Kidney (tissue), 14 donors: ENCODE data around the gene VTI1A. TPM values are rescaled to one million over a fixed set of nuclear protein-coding genes. Genes with fewer than 3 reads are reported as not detected.

Experiments used
- DNase-seq, 5 donors: peaks; one replicate each; pipeline ENCODE4 v3.0.0-alpha.2; 2013 to 2020
- FAIRE-seq: peaks from 2 replicates; lab custom pipeline; 2012; peaks lifted over from hg19 to GRCh38; lab: Jason Lieb, UNC
- H3K27ac ChIP-seq, 2 donors: one replicate each; pipeline ENCODE4 v1.7.0; 2013; ENCODE audit warnings: low read depth in 2 of 2, low read length in 2 of 2, inconsistent platforms in 1 of 2
- H3K27me3 ChIP-seq: one replicate; pipeline ENCODE4 v1.7.1; 2013; ENCODE audit warnings: low read length, inconsistent platforms; ENCODE audit not compliant: control insufficient read depth, insufficient read depth
- H3K36me3 ChIP-seq, 3 donors: one replicate each; pipeline versions ENCODE4 v1.7.0 to v1.7.1; 2013; ENCODE audit warnings: low read length in 3 of 3, control low read depth in 1 of 3, inconsistent platforms in 1 of 3; ENCODE audit not compliant: insufficient read depth in 3 of 3, control insufficient read depth in 2 of 3
- H3K4me1 ChIP-seq, 3 donors: one replicate each; pipeline versions ENCODE4 v1.7.0 to v1.7.1; 2013; ENCODE audit warnings: low read length in 3 of 3, inconsistent platforms in 1 of 3, low read depth in 1 of 3; ENCODE audit not compliant: control insufficient read depth in 2 of 3, insufficient read depth in 2 of 3
- H3K4me3 ChIP-seq, 3 donors: one replicate each; pipeline versions ENCODE4 v1.7.0 to v1.8.1; 2013; ENCODE audit warnings: low read length in 3 of 3, control low read depth in 1 of 3, inconsistent platforms in 1 of 3
- H3K9ac ChIP-seq, 3 donors: one replicate each; pipeline versions ENCODE4 v1.7.0 to v1.7.1; 2013; ENCODE audit warnings: low read length in 3 of 3, control low read depth in 1 of 3, inconsistent platforms in 1 of 3
- H3K9me3 ChIP-seq, 3 donors: one replicate each; pipeline versions ENCODE4 v1.7.0 to v1.7.1; 2013; ENCODE audit warnings: low read length in 3 of 3, control low read depth in 1 of 3, inconsistent platforms in 1 of 3; ENCODE audit not compliant: control insufficient read depth in 2 of 3, insufficient read depth in 1 of 3
- CTCF ChIP-seq: IDR thresholded peaks from 3 replicates; pipeline ENCODE4 v1.5.1; 2012; ENCODE audit warnings: mild to moderate bottlenecking, moderate library complexity, borderline replicate concordance; ENCODE audit not compliant: insufficient read depth; ENCODE audit errors: extremely low read depth
- intact Hi-C: fragments of 100-400 bp; cut with DNase I; formaldehyde crosslinking; loops from one replicate; pipeline ENCODE4 v1.11.1; 2022
- polyA plus RNA-seq: library from polyadenylated mRNA; stranded (reverse); fragments of 350-450 nt; fragmentation: Illumina TruSeq; extraction: RNeasy Lipid Tissue Mini Kit (QIAGEN cat#74804); gene quantifications from one replicate; pipeline ENCODE4 v1.2.3, GENCODE V29; 2014; ENCODE audit warnings: low read depth, low replicate concordance; ENCODE audit not compliant: insufficient read depth
- total RNA-seq: library from RNA; stranded (reverse); fragmentation: NEBNext Ultra II Directional; extraction: Animal tissue kit (Norgen Biotek cat#: 25700); gene quantifications from one replicate; pipeline ENCODE4 v1.2.1, GENCODE V29; 2021
- donor health status: control.
- donor health status: control.
- donor health status: control.
- donor health status: control.
- donor health status: control.
- donor health status: DM: yes; HTN: yes; CAD: no.
- donor health status: Normal renal cell carcinoma (clear cell type).

VTI1A gene
- total and polyA plus RNA-seq, 2 donors from 2014 or later = 9.2 to 41.8 TPM

GRCh38 chr10:112666094-112666493 is 219.1 kb downstream of the VTI1A start:
- Histone ChIP-seq H3K27me3 (no peaks in the 10 kb centered on the region), H3K9ac (no peak overlapping the region), H3K9me3 (no peaks in the 10 kb centered on the region), H3K4me1 (no peaks in the 10 kb centered on the region), H3K36me3 (peaks cover 0 to 5% (median 0%) of the 10 kb centered on the region in 3 donors), H3K27ac (no peak overlapping the region), H3K4me3 (no peak overlapping the region)
- intact Hi-C loops = no loop called here
- DNase-seq (no peak), FAIRE-seq (no peak)
- no peak for TF ChIP-seq CTCF

GRCh38 chr10:112669989-112670388 is 223.0 kb downstream of the VTI1A start:
- Histone ChIP-seq H3K4me1 (no peaks in the 10 kb centered on the region), H3K9me3 (no peaks in the 10 kb centered on the region), H3K27me3 (no peaks in the 10 kb centered on the region), H3K9ac (no peak overlapping the region), H3K36me3 (peaks cover 0 to 5% (median 0%) of the 10 kb centered on the region in 3 donors), H3K27ac (no peak overlapping the region), H3K4me3 (no peak overlapping the region)
- intact Hi-C loops = no loop called here
- FAIRE-seq = no peak
- no peak for DNase-seq
- no peak for TF ChIP-seq CTCF

GRCh38 chr10:112671743-112672142 is 224.7 kb downstream of the VTI1A start:
- no peaks in the 10 kb centered on the region for H3K27me3 ChIP-seq
- no peaks in the 10 kb centered on the region for H3K4me1 ChIP-seq
- H3K9me3 ChIP-seq = no peaks in the 10 kb centered on the region
- no peak for DNase-seq
- intact Hi-C loops = no loop called here
- FAIRE-seq = no peak
- no peak for TF ChIP-seq CTCF
- H3K36me3 ChIP-seq = peaks cover 0 to 5% (median 0%) of the 10 kb centered on the region in 3 donors
- H3K9ac ChIP-seq = no peak overlapping the region
- H3K4me3 ChIP-seq = no peak overlapping the region
- H3K27ac ChIP-seq = no peak overlapping the region

- H3K4me3 ChIP-seq = no peak overlapping the region
These were observed 225.7 kb downstream of the VTI1A start for GRCh38 chr10:112672706-112673105.

More at GRCh38 chr10:112672706-112673105, 225.7 kb downstream of the VTI1A start:
- Histone ChIP-seq H3K9ac (no peak overlapping the region), H3K9me3 (no peaks in the 10 kb centered on the region), H3K27ac (no peak overlapping the region), H3K27me3 (no peaks in the 10 kb centered on the region), H3K4me1 (no peaks in the 10 kb centered on the region), H3K36me3 (peaks cover 0 to 5% (median 0%) of the 10 kb centered on the region in 3 donors)
- no peak for TF ChIP-seq CTCF
- no peak for DNase-seq
- FAIRE-seq = peak; percentile 6
- intact Hi-C loops = no loop called here
